Measurements from ENCODE around the gene NUDT1. TPM values are rescaled to one million over a fixed set of nuclear protein-coding genes. Genes with fewer than 3 reads are reported as not detected.

The NUDT1 gene
- total and polyA plus RNA-seq, 4 experiments from 2014 or later: 20.9 to 59.2 (median 31.5) TPM

DNA sequence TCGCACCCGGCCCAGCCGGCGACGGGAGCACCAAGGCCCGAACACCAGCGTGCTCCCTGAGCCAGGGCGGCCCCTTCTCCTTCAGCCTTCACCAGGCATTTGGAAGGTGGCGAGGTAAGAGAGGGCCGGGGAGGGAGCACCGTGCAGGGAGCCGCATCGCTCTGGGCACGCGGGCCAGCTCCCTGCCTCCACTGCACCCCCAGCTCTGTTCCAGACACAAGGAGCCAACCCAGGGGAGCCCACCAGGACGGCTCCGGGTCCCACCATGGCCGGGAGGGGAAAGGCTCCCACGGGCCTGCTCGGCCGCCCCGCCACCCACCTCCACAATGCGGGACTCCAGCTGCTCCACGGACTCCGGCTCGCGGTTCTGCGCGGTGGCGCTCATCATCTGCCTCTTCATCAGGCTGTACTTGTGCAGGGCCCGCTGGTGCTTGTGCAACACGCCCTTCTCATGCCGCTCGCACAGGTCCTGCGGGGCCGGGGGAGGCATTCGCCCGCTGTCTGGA lies 15.1 kb downstream of the NUDT1 start:
- POLR2A ChIA-PET (ENCODE audit: partially characterized antibody): no interaction called here
- Mint-ChIP-seq H3K36me3 (peaks cover 0 to 10% of the 10 kb centered on the region in 2 donors), H3K4me1 (peaks cover 2 to 16% (median 8%) of the 10 kb centered on the region in 4 donors), H3K27me3 (no peaks in the 10 kb centered on the region), H3K9me3 (no peaks in the 10 kb centered on the region), H3K4me3 (no peak overlapping the region), H3K27ac (no peak overlapping the region)
- Histone ChIP-seq H3K27me3 (ENCODE audit: insufficient read depth, low read length) (no peaks in the 10 kb centered on the region), H3K4me3 (ENCODE audit: low read length in 2 of 2) (no peak overlapping the region), H3K36me3 (ENCODE audit: insufficient read depth, low read length) (no peaks in the 10 kb centered on the region), H3K4me1 (ENCODE audit: insufficient read depth, low read length) (no peaks in the 10 kb centered on the region), H3K9me3 (ENCODE audit: control insufficient read depth in 1 of 2, low read length in 2 of 2) (no peaks in the 10 kb centered on the region), H3K27ac (ENCODE audit: low read depth, low read length) (no peak overlapping the region)
- intact Hi-C loops (cut with micrococcal nuclease): no loop called here
- DNase-seq: no peak
- CTCF ChIA-PET (ENCODE audit: partially characterized antibody): no interaction called here

DNA sequence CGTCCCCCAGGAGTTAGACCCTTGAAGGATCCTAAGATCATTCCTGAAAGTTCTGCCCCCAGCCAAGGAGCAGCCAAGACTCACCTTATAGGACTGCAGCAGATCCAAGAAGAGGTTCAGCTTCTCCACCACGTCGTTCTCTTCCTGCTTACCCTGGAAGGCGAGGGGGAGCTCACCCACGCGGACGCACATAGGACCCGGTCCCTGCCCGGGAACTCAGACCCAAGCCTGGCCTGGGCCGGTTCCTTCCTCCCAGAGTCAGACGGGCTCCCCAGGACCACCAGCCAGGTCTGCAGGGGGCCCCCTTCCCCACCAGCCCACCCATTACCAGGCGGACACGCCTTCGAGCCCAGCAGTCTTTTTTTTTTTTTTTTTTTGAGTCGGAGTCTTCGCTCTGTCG lies 15.6 kb downstream of the NUDT1 start:
- intact Hi-C loops (cut with micrococcal nuclease): no loop called here
- no peak for DNase-seq
- Mint-ChIP-seq H3K27me3 (no peaks in the 10 kb centered on the region), H3K36me3 (peaks cover 3 to 10% of the 10 kb centered on the region in 2 donors), H3K27ac (no peak overlapping the region), H3K4me3 (no peak overlapping the region), H3K9me3 (no peaks in the 10 kb centered on the region), H3K4me1 (peaks cover 2 to 21% (median 8%) of the 10 kb centered on the region in 4 donors)
- POLR2A ChIA-PET (ENCODE audit: partially characterized antibody): no interaction called here
- CTCF ChIA-PET (ENCODE audit: partially characterized antibody): no interaction called here
- no peaks in the 10 kb centered on the region for H3K9me3 ChIP-seq (ENCODE audit: control insufficient read depth in 1 of 2, low read length in 2 of 2)
- no peaks in the 10 kb centered on the region for H3K4me1 ChIP-seq (ENCODE audit: insufficient read depth, low read length)
- H3K27ac ChIP-seq (ENCODE audit: low read depth, low read length): no peak overlapping the region
- no peak overlapping the region for H3K4me3 ChIP-seq (ENCODE audit: low read length in 2 of 2)
- H3K36me3 ChIP-seq (ENCODE audit: insufficient read depth, low read length): no peaks in the 10 kb centered on the region
- H3K27me3 ChIP-seq (ENCODE audit: insufficient read depth, low read length): no peaks in the 10 kb centered on the region

DNA sequence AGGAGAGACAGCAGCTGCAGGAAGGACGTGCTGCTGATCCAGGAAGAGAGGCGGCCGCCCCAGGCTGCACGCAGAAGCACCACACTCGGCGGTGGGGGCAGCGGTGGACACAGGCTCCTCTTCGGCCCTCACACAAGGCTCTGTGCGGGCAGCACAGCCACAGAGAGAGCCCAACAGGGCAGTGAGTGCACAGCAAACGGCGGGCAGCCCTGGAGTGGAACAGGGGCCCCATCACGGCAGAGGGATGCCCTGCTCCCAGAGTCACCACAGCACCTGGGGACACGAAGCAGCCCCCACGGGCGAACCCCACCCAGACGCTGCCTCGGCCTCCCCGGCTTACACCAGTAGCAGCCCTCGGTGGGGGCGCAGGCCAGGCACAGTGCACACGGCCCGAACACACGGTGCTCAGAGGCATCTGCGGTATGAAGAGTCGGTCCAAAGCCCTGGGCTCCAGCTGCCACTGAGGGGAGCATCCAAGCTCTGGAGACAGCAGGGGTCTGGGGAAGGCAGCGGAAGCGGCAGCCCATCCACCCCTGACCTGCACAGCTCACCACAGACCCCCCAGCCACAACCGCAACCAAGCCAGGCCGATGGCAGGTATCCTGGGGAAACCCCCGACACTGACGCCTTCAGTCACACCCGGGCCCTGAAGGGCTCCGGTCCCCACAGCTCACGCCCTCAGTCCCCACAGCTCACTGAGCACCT lies 16.8 kb downstream of the NUDT1 start:
- H3K9me3 ChIP-seq (ENCODE audit: control insufficient read depth in 1 of 2, low read length in 2 of 2): no peaks in the 10 kb centered on the region
- Mint-ChIP-seq H3K36me3 (peaks cover 4 to 10% of the 10 kb centered on the region in 2 donors), H3K27ac (no peak overlapping the region), H3K27me3 (no peaks in the 10 kb centered on the region), H3K9me3 (no peaks in the 10 kb centered on the region), H3K4me1 (peaks cover 2 to 21% (median 8%) of the 10 kb centered on the region in 4 donors), H3K4me3 (no peak overlapping the region)
- no peak overlapping the region for H3K27ac ChIP-seq (ENCODE audit: low read depth, low read length)
- no peaks in the 10 kb centered on the region for H3K27me3 ChIP-seq (ENCODE audit: insufficient read depth, low read length)
- no peaks in the 10 kb centered on the region for H3K4me1 ChIP-seq (ENCODE audit: insufficient read depth, low read length)
- ChIA-PET CTCF (ENCODE audit: partially characterized antibody) (no interaction called here), POLR2A (ENCODE audit: partially characterized antibody) (no interaction called here)
- DNase-seq: no peak
- H3K36me3 ChIP-seq (ENCODE audit: insufficient read depth, low read length): no peaks in the 10 kb centered on the region
- no peak overlapping the region for H3K4me3 ChIP-seq (ENCODE audit: low read length in 2 of 2)
- intact Hi-C loops (cut with micrococcal nuclease): no loop called here

DNA sequence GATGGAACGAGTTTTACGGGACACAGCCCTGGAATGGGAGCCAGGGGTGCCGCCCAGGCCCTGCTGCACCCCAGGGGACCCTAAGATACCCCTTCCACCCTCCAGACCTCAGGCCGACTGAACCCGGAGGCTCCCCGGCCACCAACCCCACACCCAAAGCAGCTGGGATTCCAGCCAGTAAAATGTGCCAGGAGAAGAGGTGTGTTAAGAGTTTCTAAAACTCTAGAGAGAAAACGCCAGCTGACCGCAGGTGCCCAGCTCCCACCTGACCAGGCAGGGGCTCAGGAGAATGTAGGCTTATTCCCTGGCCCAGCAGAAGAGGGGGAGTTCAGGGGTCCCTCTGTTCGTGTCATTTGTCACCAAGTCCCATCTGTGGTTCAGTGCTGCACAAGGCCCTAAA lies 17.5 kb downstream of the NUDT1 start:
- intact Hi-C loops (cut with micrococcal nuclease): no loop called here
- CTCF ChIA-PET (ENCODE audit: partially characterized antibody): interaction anchor here (0.8 kb wide), 1 partner anchor 18 kb away, joined by 3 read pairs; the partner anchor contains the start of genes MRM2 and NUDT1
- DNase-seq: no peak
- Mint-ChIP-seq H3K4me1 (peaks cover 2 to 21% (median 8%) of the 10 kb centered on the region in 4 donors), H3K4me3 (no peak overlapping the region), H3K9me3 (no peaks in the 10 kb centered on the region), H3K36me3 (peaks cover 11 to 12% of the 10 kb centered on the region in 2 donors), H3K27ac (peak overlapping the region in 3 of 7 donors; percentile 6 to 76 (median 8)), H3K27me3 (no peaks in the 10 kb centered on the region)
- Histone ChIP-seq H3K27me3 (ENCODE audit: insufficient read depth, low read length) (no peaks in the 10 kb centered on the region), H3K27ac (ENCODE audit: low read depth, low read length) (no peak overlapping the region), H3K9me3 (ENCODE audit: control insufficient read depth in 1 of 2, low read length in 2 of 2) (no peaks in the 10 kb centered on the region), H3K4me3 (ENCODE audit: low read length in 2 of 2) (no peak overlapping the region), H3K4me1 (ENCODE audit: insufficient read depth, low read length) (no peaks in the 10 kb centered on the region), H3K36me3 (ENCODE audit: insufficient read depth, low read length) (no peaks in the 10 kb centered on the region)
- POLR2A ChIA-PET (ENCODE audit: partially characterized antibody): no interaction called here

DNA sequence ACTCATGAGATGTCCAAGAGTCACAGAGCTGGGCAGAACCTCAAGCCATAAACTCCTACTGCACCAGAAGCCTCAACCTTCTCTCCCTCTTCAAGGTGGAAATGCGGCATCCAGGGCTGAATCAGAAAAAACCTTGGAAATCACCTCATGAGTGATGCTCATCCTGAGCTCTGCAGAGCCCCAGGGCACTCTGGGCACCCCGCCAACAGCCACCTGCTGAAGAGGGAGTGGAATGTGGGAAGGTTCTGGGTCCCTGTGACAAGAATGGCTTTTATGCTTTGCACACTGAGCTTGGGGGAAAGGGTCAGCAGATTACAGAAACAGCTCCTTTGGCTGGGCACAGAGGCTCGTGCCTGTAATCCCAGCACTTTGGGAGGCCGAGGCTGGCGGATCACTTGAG lies 18.8 kb downstream of the NUDT1 start:
- Mint-ChIP-seq H3K27me3 (no peaks in the 10 kb centered on the region), H3K4me3 (no peak overlapping the region), H3K9me3 (no peaks in the 10 kb centered on the region), H3K4me1 (peaks cover 2 to 17% (median 8%) of the 10 kb centered on the region in 4 donors), H3K36me3 (peaks cover 13% of the 10 kb centered on the region in 2 donors), H3K27ac (no peak overlapping the region)
- no peak overlapping the region for H3K4me3 ChIP-seq (ENCODE audit: low read length in 2 of 2)
- no peaks in the 10 kb centered on the region for H3K9me3 ChIP-seq (ENCODE audit: control insufficient read depth in 1 of 2, low read length in 2 of 2)
- intact Hi-C loops (cut with micrococcal nuclease): no loop called here
- no peak for DNase-seq
- H3K36me3 ChIP-seq (ENCODE audit: insufficient read depth, low read length): no peaks in the 10 kb centered on the region
- no peaks in the 10 kb centered on the region for H3K4me1 ChIP-seq (ENCODE audit: insufficient read depth, low read length)
- H3K27me3 ChIP-seq (ENCODE audit: insufficient read depth, low read length): no peaks in the 10 kb centered on the region
- H3K27ac ChIP-seq (ENCODE audit: low read depth, low read length): no peak overlapping the region
- POLR2A ChIA-PET (ENCODE audit: partially characterized antibody): no interaction called here
- CTCF ChIA-PET (ENCODE audit: partially characterized antibody): interaction anchor here (0.7 kb wide), 1 partner anchor 15 kb away, joined by 3 read pairs; no protein-coding TSS in a partner anchor

DNA sequence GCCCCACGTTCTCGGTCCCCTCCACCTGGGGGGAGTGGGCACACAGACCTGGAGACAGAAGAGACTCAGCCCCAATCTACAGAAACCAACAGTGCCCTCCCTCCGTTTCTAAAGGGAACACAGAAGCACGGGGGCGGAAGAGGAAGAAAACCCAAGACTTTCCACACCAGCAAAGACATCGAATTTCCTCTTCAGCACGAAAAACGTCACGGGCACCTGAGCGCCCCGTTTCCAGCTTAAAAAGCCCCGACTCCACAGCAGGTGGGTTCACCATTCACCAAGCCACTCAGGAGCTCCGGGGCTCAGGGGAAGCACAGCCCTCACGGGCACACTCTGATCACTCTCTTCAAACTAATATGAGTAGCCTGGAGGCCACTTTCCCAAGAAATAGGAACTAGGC lies 19.6 kb downstream of the NUDT1 start:
- ChIA-PET POLR2A (ENCODE audit: partially characterized antibody) (interaction anchor here (0.9 kb wide), 1 partner anchor 729 kb away, joined by 3 read pairs; no protein-coding TSS in a partner anchor), CTCF (ENCODE audit: partially characterized antibody) (no interaction called here)
- peak in 1 of 5 donors; percentile 10 for DNase-seq
- Mint-ChIP-seq H3K27ac (peak overlapping the region; percentile 32 to 95 (median 75)), H3K9me3 (no peaks in the 10 kb centered on the region), H3K27me3 (no peaks in the 10 kb centered on the region), H3K36me3 (peaks cover 8 to 13% of the 10 kb centered on the region in 2 donors), H3K4me3 (peak overlapping the region; percentile 18 to 73 (median 62)), H3K4me1 (peaks cover 2 to 17% (median 8%) of the 10 kb centered on the region in 4 donors)
- H3K27me3 ChIP-seq (ENCODE audit: insufficient read depth, low read length): no peaks in the 10 kb centered on the region
- H3K27ac ChIP-seq (ENCODE audit: low read depth, low read length): no peak overlapping the region
- intact Hi-C loops (cut with micrococcal nuclease): no loop called here
- H3K9me3 ChIP-seq (ENCODE audit: control insufficient read depth in 1 of 2, low read length in 2 of 2): no peaks in the 10 kb centered on the region
- H3K4me1 ChIP-seq (ENCODE audit: insufficient read depth, low read length): no peaks in the 10 kb centered on the region
- H3K36me3 ChIP-seq (ENCODE audit: insufficient read depth, low read length): no peaks in the 10 kb centered on the region
- no peak overlapping the region for H3K4me3 ChIP-seq (ENCODE audit: low read length in 2 of 2)

DNA sequence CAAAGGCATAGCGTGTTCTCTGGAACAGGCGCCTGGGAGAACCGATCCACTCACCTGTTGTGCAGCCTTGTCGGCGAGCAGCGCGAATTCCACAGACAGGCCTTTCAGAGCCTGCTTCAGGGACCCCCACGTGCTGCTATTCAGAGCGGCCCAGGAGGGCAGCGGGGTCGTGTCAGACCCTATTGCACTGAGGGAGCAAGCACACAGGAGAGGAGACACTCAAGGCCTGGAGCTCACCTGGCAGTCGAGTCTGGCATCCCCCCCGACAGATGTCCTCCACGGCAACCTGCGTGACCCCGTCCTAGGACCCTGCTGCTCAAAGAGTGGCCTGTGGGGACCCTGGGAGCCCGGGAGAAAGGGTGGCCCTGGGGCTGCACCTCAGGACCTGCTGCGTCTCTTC lies 21.1 kb downstream of the NUDT1 start:
- no peaks in the 10 kb centered on the region for H3K4me1 ChIP-seq (ENCODE audit: insufficient read depth, low read length)
- Mint-ChIP-seq H3K9me3 (no peaks in the 10 kb centered on the region), H3K36me3 (peaks cover 5 to 13% of the 10 kb centered on the region in 2 donors), H3K27ac (no peak overlapping the region), H3K4me3 (no peak overlapping the region), H3K4me1 (peaks cover 2 to 17% (median 8%) of the 10 kb centered on the region in 4 donors), H3K27me3 (no peaks in the 10 kb centered on the region)
- no peak for DNase-seq
- no peaks in the 10 kb centered on the region for H3K27me3 ChIP-seq (ENCODE audit: insufficient read depth, low read length)
- no peaks in the 10 kb centered on the region for H3K9me3 ChIP-seq (ENCODE audit: control insufficient read depth in 1 of 2, low read length in 2 of 2)
- no peaks in the 10 kb centered on the region for H3K36me3 ChIP-seq (ENCODE audit: insufficient read depth, low read length)
- POLR2A ChIA-PET (ENCODE audit: partially characterized antibody): no interaction called here
- CTCF ChIA-PET (ENCODE audit: partially characterized antibody): no interaction called here
- no peak overlapping the region for H3K4me3 ChIP-seq (ENCODE audit: low read length in 2 of 2)
- H3K27ac ChIP-seq (ENCODE audit: low read depth, low read length): no peak overlapping the region
- intact Hi-C loops (cut with micrococcal nuclease): no loop called here

All from CD4-positive, alpha-beta memory T cell (primary cell).